HT-29 (cell line): Measurements from ENCODE around the gene SLC19A1. TPM values are rescaled to one million over a fixed set of nuclear protein-coding genes. Genes with fewer than 3 reads are reported as not detected.
A peak's percentile ranks its signal among the peaks of the same experiment; 100 is the strongest.

Experiments used
- DNase-seq: peaks from one replicate; pipeline ENCODE4 v3.0.0-alpha.2; 2015; ENCODE audit warnings: low spot score
- total RNA-seq: library from RNA; depleted of rRNA; stranded (reverse); fragments of >200 nt; shearing (Covaris generic); gene quantifications from 2 replicates; pipeline ENCODE4 v1.2.3, GENCODE V29; 2014; rRNA removed

SLC19A1 gene
- 56.7 and 67.4 TPM in 2 replicates for total RNA-seq

DNA sequence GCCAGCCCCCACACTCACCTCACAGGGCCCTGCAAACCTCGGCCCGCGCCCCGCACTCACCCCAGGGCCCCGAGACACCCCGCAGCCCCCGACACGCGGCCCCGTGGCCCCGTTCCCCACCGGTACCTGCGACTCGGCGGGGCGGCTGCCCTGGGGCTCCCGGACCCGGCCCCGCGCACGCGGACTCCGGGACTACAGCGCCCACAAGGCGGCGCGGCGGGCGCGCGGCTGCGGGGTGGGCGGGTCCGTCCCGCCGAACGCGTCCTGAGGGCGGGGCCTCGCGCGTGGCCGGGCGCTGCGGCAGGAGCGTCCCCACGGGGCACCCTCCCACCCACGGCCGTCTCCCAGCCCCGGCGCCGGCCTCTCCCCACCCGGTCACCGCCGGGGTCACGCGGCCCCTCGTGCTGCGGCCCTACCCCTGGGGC is at the start of gene SLC19A1:
SLC19A1 (minus strand) TSS at position 199 of the 425 bp plus-strand sequence. CDS start 4,481 bp downstream, outside the sequence.
- peak; percentile 38 for DNase-seq

DNA sequence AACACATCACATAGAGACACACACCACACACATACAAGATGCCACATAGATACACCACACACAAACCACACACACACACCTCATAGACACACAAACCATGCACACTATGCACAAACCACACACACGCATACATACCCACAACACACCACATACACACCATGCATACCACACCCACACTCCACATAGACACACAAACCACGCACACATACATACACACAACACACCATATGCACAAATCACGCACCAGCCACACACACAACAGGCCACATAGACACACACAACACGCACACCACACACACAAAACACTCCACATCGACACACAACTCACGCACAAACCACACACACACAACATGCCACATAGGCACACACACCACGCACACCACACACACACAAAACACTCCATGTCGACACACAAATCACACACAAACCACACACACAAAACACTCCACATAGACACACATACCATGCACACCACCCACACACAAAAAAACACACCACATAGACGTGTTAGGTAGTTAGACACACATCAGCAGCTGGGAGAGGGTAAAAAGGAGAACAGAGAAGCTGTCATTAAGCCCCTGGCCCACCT is 49.5 kb upstream of the SLC19A1 start:
- DNase-seq = no peak

- no peak for DNase-seq
Observed at GRCh38 chr21:45590726-45591618, 48.7 kb upstream of the SLC19A1 start.

DNA sequence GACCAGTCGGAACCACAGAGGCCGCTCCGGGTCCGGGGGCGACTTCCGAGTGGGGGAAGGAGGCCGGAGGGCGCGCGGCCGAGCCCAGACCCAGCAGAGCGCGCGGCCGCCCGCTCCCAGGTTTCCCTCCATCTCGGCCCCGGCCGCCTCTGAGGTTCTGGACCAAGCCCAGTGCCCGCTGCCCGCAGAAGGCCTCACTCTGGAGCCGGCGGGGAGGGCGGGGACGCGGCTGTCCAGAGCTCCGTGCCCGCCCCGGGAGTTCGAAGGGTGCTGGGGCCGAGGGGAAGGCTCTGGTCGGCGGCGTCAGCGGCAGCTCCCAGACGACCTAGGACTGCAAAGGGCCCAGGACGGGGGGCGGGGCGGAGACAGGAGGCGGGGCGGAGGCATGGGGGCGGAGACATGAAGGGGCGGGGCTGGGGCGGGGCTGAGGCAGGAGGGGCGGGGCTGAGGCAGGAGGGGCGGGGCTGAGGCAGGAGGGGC is 48.0 kb upstream of the SLC19A1 start:
- no peak for DNase-seq

GRCh38 chr21:45589686-45590245 is 47.5 kb upstream of the SLC19A1 start:
- no peak for DNase-seq

- DNase-seq = no peak
Observed at GRCh38 chr21:45588871-45589491, 46.7 kb upstream of the SLC19A1 start.

- no peak for DNase-seq
Observed at GRCh38 chr21:45588086-45588825, 46.0 kb upstream of the SLC19A1 start.

DNA sequence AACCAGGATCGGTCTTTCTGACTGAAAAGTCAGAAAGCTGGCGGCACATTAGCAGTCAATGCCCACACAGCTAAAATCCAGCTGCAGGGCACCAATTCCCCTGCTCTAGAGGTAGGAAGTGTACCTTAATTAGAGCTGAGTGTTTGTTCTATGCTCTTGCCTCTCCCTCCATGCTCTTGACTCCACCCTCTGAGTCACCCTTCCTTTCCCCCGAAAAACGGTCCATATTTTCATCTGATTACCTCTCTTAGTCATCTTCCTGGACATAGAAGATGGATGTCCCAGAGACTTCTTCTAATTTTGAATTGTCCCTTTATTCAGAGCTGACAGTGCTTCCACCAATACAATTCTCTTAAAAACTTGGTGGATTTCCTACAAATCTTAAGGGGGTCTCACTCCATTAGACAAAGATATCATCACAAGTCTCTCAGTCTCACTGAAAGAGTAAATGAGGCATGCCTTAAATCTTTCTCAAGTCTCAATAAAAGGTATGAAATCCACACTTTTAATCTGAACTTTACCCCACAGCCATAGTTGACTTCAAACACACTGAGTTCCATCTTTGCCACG is 44.1 kb upstream of the SLC19A1 start:
- DNase-seq = no peak

DNA sequence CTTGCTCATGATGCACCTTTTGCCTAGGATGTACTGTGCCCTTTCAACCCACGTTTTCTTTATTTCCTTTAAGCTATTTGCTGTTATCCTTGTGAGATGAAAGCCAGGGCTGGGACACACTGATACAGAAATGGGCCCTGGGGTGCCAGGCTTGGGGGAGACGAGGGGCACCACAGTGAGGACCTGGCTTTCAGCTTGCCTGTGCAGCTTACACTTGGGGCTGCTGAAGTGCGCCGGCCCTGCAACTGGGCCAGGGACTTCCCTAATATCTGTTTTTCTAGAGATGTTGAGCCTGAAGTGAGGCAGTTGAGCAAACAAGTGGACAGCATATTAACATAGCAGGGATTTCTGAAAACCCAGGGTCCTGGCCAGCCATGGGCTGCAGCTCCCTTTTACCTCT is 42.5 kb upstream of the SLC19A1 start:
- DNase-seq = no peak

- no peak for DNase-seq
Observed at GRCh38 chr21:45583831-45584509, 41.7 kb upstream of the SLC19A1 start.

DNA sequence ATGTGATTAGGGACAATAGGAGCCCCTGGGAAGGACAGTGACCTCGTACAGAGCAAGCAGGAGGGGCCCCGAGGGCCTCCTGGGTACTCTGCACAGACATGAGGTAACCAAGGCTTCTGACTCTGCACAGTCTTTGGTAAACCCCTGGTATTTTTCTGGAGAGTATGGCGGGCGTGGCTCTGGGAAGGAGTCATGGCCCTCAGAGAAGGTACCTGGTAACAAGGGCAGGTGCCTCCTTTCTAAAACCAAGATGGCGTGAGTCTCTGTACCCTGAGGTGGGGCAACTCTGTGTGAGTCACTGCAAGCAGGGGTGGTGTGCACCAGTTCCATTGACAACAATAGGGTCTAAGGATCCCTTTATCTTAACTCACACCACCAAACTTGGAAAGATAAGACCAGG is 39.9 kb upstream of the SLC19A1 start:
- DNase-seq = no peak

DNA sequence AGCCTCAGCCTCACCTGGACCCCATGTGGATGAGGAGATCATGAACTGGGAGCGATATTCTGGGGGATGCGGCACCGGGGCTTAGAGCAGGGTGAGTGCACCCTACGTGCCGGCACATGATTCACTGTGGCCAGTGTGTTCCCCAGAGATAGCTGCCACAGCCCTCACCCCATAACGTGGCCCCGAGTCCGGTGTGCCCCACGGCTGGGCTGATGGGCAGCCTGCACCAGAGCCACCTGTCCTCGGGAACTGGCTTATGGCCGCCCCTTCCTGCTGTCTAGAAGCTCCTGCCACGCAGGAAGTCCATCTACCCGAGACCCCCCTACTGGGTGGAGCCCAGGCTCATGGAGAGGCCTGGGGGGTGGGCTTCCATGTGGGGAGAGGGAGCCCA is 39.1 kb upstream of the SLC19A1 start:
- DNase-seq = no peak

DNA sequence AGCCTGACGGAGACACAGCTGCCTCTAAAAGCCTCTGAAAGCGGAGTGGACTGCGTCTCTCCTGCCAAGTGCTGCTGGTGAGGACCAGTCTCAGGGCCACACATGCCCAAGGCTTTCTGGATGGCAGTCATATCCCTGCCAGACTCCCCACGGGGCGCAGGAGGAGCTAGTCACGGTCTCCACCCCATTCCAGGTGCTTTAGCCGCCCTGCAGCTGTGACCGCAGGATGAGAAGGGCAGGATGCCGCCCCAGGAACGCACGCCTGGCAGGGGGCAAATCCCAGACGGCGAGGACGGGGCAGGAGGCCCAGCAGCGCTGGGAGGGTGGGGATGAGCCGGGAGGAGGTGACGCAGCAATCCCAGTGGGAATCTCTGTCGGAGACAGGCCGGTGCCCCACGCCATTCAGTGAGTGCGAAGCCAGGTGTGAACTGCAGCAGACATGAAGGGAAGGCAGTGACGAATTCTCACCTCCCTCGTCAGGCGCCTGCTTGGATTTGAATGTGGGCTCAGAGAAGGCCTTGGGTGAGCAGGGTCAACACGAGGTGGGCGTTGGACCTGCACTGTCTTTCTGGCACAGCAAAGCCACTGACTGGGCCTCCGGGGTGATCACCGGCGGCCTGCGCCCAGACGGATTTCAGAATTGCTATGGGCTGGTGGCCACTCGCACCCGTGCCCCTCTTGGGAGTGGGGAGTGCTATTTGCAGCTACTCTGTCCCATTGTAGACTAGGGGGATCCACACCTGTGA is 38.5 kb upstream of the SLC19A1 start:
- no peak for DNase-seq

GRCh38 chr21:45580181-45580575 is 37.9 kb upstream of the SLC19A1 start:
- DNase-seq = no peak

DNA sequence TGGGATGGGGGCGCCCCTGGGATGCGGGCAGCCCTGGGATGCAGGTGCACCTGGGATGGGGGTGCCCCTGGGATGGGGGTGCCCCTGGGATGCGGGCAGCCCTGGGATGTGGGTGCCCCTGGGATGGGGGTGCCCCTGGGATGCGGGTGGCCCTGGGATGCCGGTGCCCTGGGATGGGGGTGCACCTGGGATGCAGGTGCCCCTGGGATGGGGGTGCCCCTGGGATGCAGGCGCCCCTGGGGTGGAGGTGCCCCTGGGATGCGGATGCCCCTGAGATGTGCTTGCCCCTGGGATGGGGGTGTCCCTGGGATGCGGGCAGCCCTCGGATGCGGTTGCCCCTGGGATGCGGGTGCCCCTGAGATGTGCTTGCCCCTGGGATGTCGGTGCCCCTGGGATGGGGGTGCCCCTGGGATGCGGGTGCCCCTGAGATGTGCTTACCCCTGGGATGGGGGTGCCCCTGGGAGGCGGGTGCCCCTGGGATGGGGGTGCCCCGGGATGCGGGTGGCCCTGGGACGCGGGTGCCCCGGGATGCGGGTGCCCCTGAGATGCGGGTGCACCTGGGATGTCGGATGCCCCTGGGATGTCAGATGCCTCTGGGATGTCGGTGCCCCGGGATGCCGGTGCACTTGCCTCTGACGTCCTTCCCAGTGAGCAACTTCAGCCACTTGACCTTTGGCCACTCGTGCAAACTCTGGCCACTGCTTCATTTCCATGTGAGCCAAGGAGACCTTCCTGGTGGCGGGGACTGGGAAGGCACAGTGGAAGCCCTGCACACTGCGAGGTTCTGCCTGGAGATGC is 37.3 kb upstream of the SLC19A1 start:
- DNase-seq = no peak

- DNase-seq = no peak
Observed at GRCh38 chr21:45578811-45579381, 36.7 kb upstream of the SLC19A1 start.

- DNase-seq = peak; percentile 60
Observed at GRCh38 chr21:45578176-45578801, 36.0 kb upstream of the SLC19A1 start.

- DNase-seq = no peak
Observed at GRCh38 chr21:45577801-45578175, 35.5 kb upstream of the SLC19A1 start.
